H1 (cell line): ENCODE measurements around the gene RUSF1. TPM values are rescaled to one million over a fixed set of nuclear protein-coding genes. Genes with fewer than 3 reads are reported as not detected.

Experiments
- CBX8 ChIP-seq: fragments of 300-800, 300-1000 bp; sonication (generic); IDR thresholded peaks from 2 replicates; pipeline ENCODE4 v1.7.1; 2016; ENCODE audit warnings: low read depth, low read length, borderline replicate concordance
- polyA plus RNA-seq, 7 experiments: library from polyadenylated mRNA; depleted of rRNA in 3 of 7; stranded (reverse) in 5 of 7; unstranded in 2 of 7; fragments of >200 nt in 5 of 7; fragments of 200-250 nt in 2 of 7; gene quantifications; 1 replicate in 5 of 7; 2 replicates in 1 of 7; 4 replicates in 1 of 7; pipeline versions ENCODE4 v1.2.1 to v1.2.3, GENCODE V29; 2011 to 2013; ENCODE audit warnings: missing spikeins in 2 of 7, mixed read lengths in 2 of 7
- total RNA-seq: library from RNA; stranded (reverse); fragmentation: NEBNext Ultra II Directional; extraction: Animal tissue kit (Norgen Biotek cat#: 25700); gene quantifications from 2 replicates; pipeline ENCODE4 v1.2.1, GENCODE V29; 2021

Gene RUSF1
- total and polyA plus RNA-seq, 2 of the 8 experiments (the other 6 are each of a cell fraction or from before 2014, with no cell fraction given), result 22.5 to 33.7 TPM

DNA sequence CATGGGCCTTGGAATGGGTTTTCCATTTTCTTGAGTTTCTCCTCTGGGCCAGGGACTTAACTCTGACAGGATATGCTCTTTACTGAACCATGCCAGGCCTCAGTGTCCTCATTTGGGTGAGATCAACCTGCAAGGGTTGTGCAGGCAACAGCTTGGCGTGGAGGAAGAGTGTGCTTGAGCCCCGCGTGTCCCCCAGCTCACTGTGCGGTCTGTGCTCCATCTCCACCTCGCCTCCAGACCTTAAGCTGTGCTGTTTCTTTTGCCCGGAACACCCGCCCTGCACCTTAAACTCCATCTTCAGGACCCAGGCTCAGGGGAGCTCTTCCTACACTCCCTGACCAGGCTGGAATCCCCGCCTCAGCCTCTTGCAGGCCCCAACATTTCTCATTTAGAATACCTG lies 9.7 kb downstream of the RUSF1 start (continued):
- no peak for TF ChIP-seq CBX8
